Suprapubic skin (tissue), 4 donors: ENCODE results near the gene PLOD1. TPM values are rescaled to one million over a fixed set of nuclear protein-coding genes. Genes with fewer than 3 reads are reported as not detected.

Experiments used
- DNase-seq, 2 donors: peaks; one replicate each; pipeline ENCODE4 v3.0.0-alpha.2; 2019; ENCODE audit warnings: low spot score in 2 of 2
- H3K27ac ChIP-seq: fragments of 200-600 bp; sonication (generic); one replicate; pipeline ENCODE4 v1.5.1; 2019
- H3K27me3 ChIP-seq: fragments of 200-600 bp; sonication (generic); one replicate; pipeline ENCODE4 v1.5.1; 2019
- H3K36me3 ChIP-seq: fragments of 200-600 bp; sonication (generic); one replicate; pipeline ENCODE4 v1.5.1; 2019
- H3K4me1 ChIP-seq: fragments of 200-600 bp; sonication (generic); one replicate; pipeline ENCODE4 v1.5.1; 2019
- H3K4me3 ChIP-seq: fragments of 200-600 bp; sonication (generic); one replicate; pipeline ENCODE4 v1.5.1; 2019; ENCODE audit warnings: mild to moderate bottlenecking
- H3K9me3 ChIP-seq: fragments of 200-600 bp; sonication (generic); one replicate; pipeline ENCODE4 v1.5.1; 2019
- CTCF ChIP-seq, 2 donors: fragments of 200-600 bp in 1 of 2; fragments of 450-650 bp in 1 of 2; sonication (generic) in 1 of 2; IDR thresholded peaks; one replicate each; pipeline ENCODE4 v1.5.1; 2016 to 2019; ENCODE audit warnings: antibody characterized with exemption in 2 of 2, mild to moderate bottlenecking in 1 of 2, moderate library complexity in 1 of 2
- EP300 ChIP-seq: sonication (generic); formaldehyde crosslinking; IDR thresholded peaks from one replicate; pipeline ENCODE4 v1.6.1; 2017; ENCODE audit warnings: antibody characterized with exemption
- POLR2A ChIP-seq, 2 donors: fragments of 450-650 bp; IDR thresholded peaks; one replicate each; pipeline ENCODE4 v1.6.1; 2017; ENCODE audit warnings: antibody characterized with exemption in 2 of 2, mild to moderate bottlenecking in 2 of 2, moderate library complexity in 2 of 2
- POLR2AphosphoS5 ChIP-seq, 3 donors: sonication (generic); formaldehyde crosslinking; IDR thresholded peaks; one replicate each; pipeline ENCODE4 v1.6.1; 2017; ENCODE audit warnings: antibody characterized with exemption in 3 of 3
- WGBS: methylation state at CpG from one replicate; pipeline ENCODE4 v1.1.5; 2018; 5-methylcytosine and 5-hydroxymethylcytosine counted together
- total RNA-seq, 4 donors: library from RNA; depleted of rRNA; stranded (reverse); fragments of >200 nt; gene quantifications; one replicate each; pipeline ENCODE4 v1.1.0, GENCODE V29; 2016

Gene PLOD1
- total RNA-seq, 4 donors from 2014 or later, result 26.7 to 47.6 (median 37.7) TPM

- 89% methylated on average over 6 of the region's 6 CpGs for whole genome bisulfite sequencing
- TF ChIP-seq EP300 (no peak), POLR2A (IDR thresholded peaks at IDR 0.05) (no peak), POLR2AphosphoS5 (IDR thresholded peaks at IDR 0.05) (no peak), CTCF (IDR thresholded peaks at IDR 0.05) (no peak)
- no peaks in the 10 kb centered on the region for H3K4me1 ChIP-seq
These were observed 14.4 kb downstream of the PLOD1 start for GRCh38 chr1:11948822-11949458.

DNA sequence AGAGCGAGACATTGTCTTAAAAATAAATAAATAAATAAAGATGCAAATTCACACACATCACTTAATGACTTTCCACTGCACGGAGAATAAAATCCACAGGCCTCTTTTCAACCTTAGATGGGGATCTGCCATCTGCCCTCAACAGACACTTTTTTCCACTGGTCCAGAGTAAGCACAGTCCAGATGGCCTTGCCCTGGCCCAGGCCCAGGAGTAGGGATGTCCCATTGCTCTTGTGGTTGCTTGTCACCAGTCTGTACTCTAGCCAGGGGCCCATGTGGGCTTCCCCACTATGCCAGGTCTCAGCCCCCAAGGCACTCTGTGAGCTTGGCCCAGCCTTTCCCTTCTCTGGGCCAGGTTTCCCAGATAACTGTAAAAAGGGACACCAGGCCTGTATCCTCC is 17.4 kb downstream of the PLOD1 start:
- Histone ChIP-seq H3K36me3 (peaks cover 36% of the 10 kb centered on the region), H3K4me3 (no peak overlapping the region), H3K9me3 (no peaks in the 10 kb centered on the region), H3K4me1 (no peaks in the 10 kb centered on the region), H3K27me3 (no peaks in the 10 kb centered on the region), H3K27ac (no peak overlapping the region)
- WGBS, result 100% methylated on average over 2 of the region's 2 CpGs
- TF ChIP-seq POLR2AphosphoS5 (IDR thresholded peaks at IDR 0.05) (no peak), POLR2A (IDR thresholded peaks at IDR 0.05) (no peak), CTCF (IDR thresholded peaks at IDR 0.05) (no peak), EP300 (no peak)
- DNase-seq, result no peak

More at GRCh38 chr1:11948822-11949458, 14.4 kb downstream of the PLOD1 start:
- Histone ChIP-seq H3K27ac (no peak overlapping the region), H3K4me3 (no peak overlapping the region), H3K9me3 (no peaks in the 10 kb centered on the region), H3K36me3 (peaks cover 21% of the 10 kb centered on the region), H3K27me3 (no peaks in the 10 kb centered on the region)
- DNase-seq, result no peak

DNA sequence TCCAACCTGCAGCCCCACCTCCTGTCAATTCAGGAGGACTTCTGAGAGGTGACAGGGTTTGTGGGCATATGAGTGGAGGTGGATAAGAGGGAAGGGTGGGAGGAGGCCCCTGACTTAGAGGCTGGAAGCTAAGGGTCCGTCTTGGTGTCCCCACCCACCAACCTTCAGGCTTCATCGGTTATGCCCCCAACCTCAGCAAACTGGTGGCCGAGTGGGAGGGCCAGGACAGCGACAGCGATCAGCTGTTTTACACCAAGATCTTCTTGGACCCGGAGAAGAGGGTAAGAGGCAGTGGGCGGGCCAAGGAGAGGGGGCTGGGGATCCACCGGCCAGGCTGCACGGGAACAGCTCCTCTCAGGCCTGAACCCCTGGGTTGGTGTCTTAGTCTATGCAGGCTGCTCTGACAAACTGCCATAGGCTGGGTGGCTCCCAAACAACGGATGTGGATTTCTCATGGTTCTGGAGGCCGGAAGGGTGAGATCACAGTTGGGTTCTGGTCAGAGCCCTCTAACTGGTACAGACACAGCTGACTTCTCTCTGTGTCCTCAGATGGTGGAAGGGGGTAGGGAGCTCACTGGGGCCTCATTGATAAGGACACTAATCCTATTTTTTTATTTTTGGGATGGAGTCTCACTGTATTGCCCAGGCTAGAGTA is 18.1 kb downstream of the PLOD1 start:
- 78% methylated on average over 11 of the region's 11 CpGs for WGBS
- no peak overlapping the region for H3K4me3 ChIP-seq
- H3K4me1 ChIP-seq, result no peaks in the 10 kb centered on the region
- H3K9me3 ChIP-seq, result no peaks in the 10 kb centered on the region
- DNase-seq, result no peak
- H3K27ac ChIP-seq, result no peak overlapping the region
- no peaks in the 10 kb centered on the region for H3K27me3 ChIP-seq
- TF ChIP-seq POLR2AphosphoS5 (IDR thresholded peaks at IDR 0.05) (no peak), CTCF (IDR thresholded peaks at IDR 0.05) (no peak), POLR2A (IDR thresholded peaks at IDR 0.05) (no peak), EP300 (no peak)
- peaks cover 43% of the 10 kb centered on the region for H3K36me3 ChIP-seq

- Histone ChIP-seq H3K9me3 (no peaks in the 10 kb centered on the region), H3K4me3 (no peak overlapping the region), H3K27ac (no peak overlapping the region), H3K4me1 (no peaks in the 10 kb centered on the region), H3K36me3 (peaks cover 62% of the 10 kb centered on the region), H3K27me3 (no peaks in the 10 kb centered on the region)
- TF ChIP-seq CTCF (IDR thresholded peaks at IDR 0.05), result no peak
- no peak for TF ChIP-seq EP300
- TF ChIP-seq POLR2AphosphoS5 (IDR thresholded peaks at IDR 0.05), result no peak
- no peak for TF ChIP-seq POLR2A (IDR thresholded peaks at IDR 0.05)
- WGBS, result 79% methylated on average over 6 of the region's 6 CpGs
- no peak for DNase-seq
These were observed 20.7 kb downstream of the PLOD1 start for GRCh38 chr1:11955221-11955620.

GRCh38 chr1:11957398-11957797 is 22.9 kb downstream of the PLOD1 start:
- peaks cover 6% of the 10 kb centered on the region for H3K4me1 ChIP-seq
- H3K9me3 ChIP-seq, result no peaks in the 10 kb centered on the region
- no peak for DNase-seq
- no peak overlapping the region for H3K4me3 ChIP-seq
- 94% methylated on average over 5 of the region's 5 CpGs for WGBS
- H3K27me3 ChIP-seq, result no peaks in the 10 kb centered on the region
- no peak overlapping the region for H3K27ac ChIP-seq
- TF ChIP-seq POLR2A (IDR thresholded peaks at IDR 0.05) (no peak), CTCF (IDR thresholded peaks at IDR 0.05) (no peak), POLR2AphosphoS5 (IDR thresholded peaks at IDR 0.05) (no peak), EP300 (no peak)
- peaks cover 64% of the 10 kb centered on the region for H3K36me3 ChIP-seq
